Endothelial cell (in vitro differentiated cells): ENCODE measurements around the gene IQGAP2. TPM values are rescaled to one million over a fixed set of nuclear protein-coding genes. Genes with fewer than 3 reads are reported as not detected.

Source experiments
- DNase-seq: peaks from one replicate; pipeline ENCODE4 v3.0.0; 2021; ENCODE audit warnings: low spot score
- H3K27ac Mint-ChIP-seq: one replicate; pipeline ENCODE4 v1.8.0; 2021; ENCODE audit warnings: mixed read lengths, inconsistent platforms; ENCODE audit not compliant: unreplicated experiment
- H3K27me3 Mint-ChIP-seq: one replicate; pipeline ENCODE4 v1.8.0; 2021; ENCODE audit warnings: mild to moderate bottlenecking, moderate library complexity, mixed read lengths, inconsistent platforms; ENCODE audit not compliant: unreplicated experiment
- H3K36me3 Mint-ChIP-seq: one replicate; pipeline ENCODE4 v1.8.0; 2021; ENCODE audit warnings: mild to moderate bottlenecking, low read depth, mixed read lengths, inconsistent platforms; ENCODE audit not compliant: unreplicated experiment
- H3K4me1 Mint-ChIP-seq: one replicate; pipeline ENCODE4 v1.8.0; 2021; ENCODE audit warnings: mild to moderate bottlenecking, mixed read lengths, inconsistent platforms; ENCODE audit not compliant: unreplicated experiment
- H3K4me3 Mint-ChIP-seq: one replicate; pipeline ENCODE4 v1.8.0; 2021; ENCODE audit warnings: mild to moderate bottlenecking, mixed read lengths, inconsistent platforms; ENCODE audit not compliant: unreplicated experiment
- H3K9me3 Mint-ChIP-seq: one replicate; pipeline ENCODE4 v1.8.0; 2021; ENCODE audit warnings: mixed read lengths, inconsistent platforms; ENCODE audit not compliant: unreplicated experiment
- CTCF ChIP-seq: fragments of 200-600 bp; sonication (generic); IDR thresholded peaks from one replicate; pipeline ENCODE4 v1.5.0; 2021; ENCODE audit warnings: antibody characterized with exemption; ENCODE audit not compliant: unreplicated experiment
- total RNA-seq: library from RNA; stranded (reverse); fragmentation: NEBNext Ultra II Directional; extraction: Animal tissue kit (Norgen Biotek cat#: 25700); gene quantifications from one replicate; pipeline ENCODE4 v1.2.1, GENCODE V29; 2021; ENCODE audit not compliant: unreplicated experiment

The IQGAP2 gene
- total RNA-seq, 1 donor from 2014 or later, result 43.4 TPM

- peaks cover 23% of the 10 kb centered on the region for H3K4me1 Mint-ChIP-seq
- H3K27ac Mint-ChIP-seq, result no peak overlapping the region
- H3K36me3 Mint-ChIP-seq, result no peaks in the 10 kb centered on the region
- no peaks in the 10 kb centered on the region for H3K9me3 Mint-ChIP-seq
- no peaks in the 10 kb centered on the region for H3K27me3 Mint-ChIP-seq
- no peak overlapping the region for H3K4me3 Mint-ChIP-seq
- TF ChIP-seq CTCF, result no peak
- DNase-seq, result no peak
These were observed 201.8 kb downstream of the IQGAP2 start for GRCh38 chr5:76604838-76605237.

GRCh38 chr5:76606701-76607100 lies 203.6 kb downstream of the IQGAP2 start:
- DNase-seq, result no peak
- Mint-ChIP-seq H3K4me1 (peaks cover 23% of the 10 kb centered on the region), H3K4me3 (no peak overlapping the region), H3K27ac (no peak overlapping the region), H3K9me3 (no peaks in the 10 kb centered on the region), H3K36me3 (peaks cover 2% of the 10 kb centered on the region), H3K27me3 (no peaks in the 10 kb centered on the region)
- TF ChIP-seq CTCF, result no peak

- Mint-ChIP-seq H3K4me3 (no peak overlapping the region), H3K27me3 (no peaks in the 10 kb centered on the region), H3K36me3 (peaks cover 2% of the 10 kb centered on the region), H3K4me1 (peaks cover 17% of the 10 kb centered on the region), H3K9me3 (no peaks in the 10 kb centered on the region), H3K27ac (peak overlapping the region; percentile 32)
- no peak for DNase-seq
- no peak for TF ChIP-seq CTCF
These were observed 204.3 kb downstream of the IQGAP2 start for GRCh38 chr5:76607353-76607871.

- Mint-ChIP-seq H3K4me1 (peaks cover 12% of the 10 kb centered on the region), H3K36me3 (peaks cover 8% of the 10 kb centered on the region), H3K27ac (no peak overlapping the region), H3K4me3 (no peak overlapping the region), H3K9me3 (no peaks in the 10 kb centered on the region), H3K27me3 (no peaks in the 10 kb centered on the region)
- no peak for TF ChIP-seq CTCF
- no peak for DNase-seq
These were observed 205.7 kb downstream of the IQGAP2 start for GRCh38 chr5:76608833-76609232.

- Mint-ChIP-seq H3K36me3 (peaks cover 12% of the 10 kb centered on the region), H3K9me3 (no peaks in the 10 kb centered on the region), H3K27ac (peak overlapping the region; percentile 9), H3K4me1 (peaks cover 12% of the 10 kb centered on the region), H3K27me3 (no peaks in the 10 kb centered on the region), H3K4me3 (no peak overlapping the region)
- TF ChIP-seq CTCF, result no peak
- DNase-seq, result no peak
These were observed 207.1 kb downstream of the IQGAP2 start for GRCh38 chr5:76610196-76610595.
